Neural progenitor cell (in vitro differentiated cells): ENCODE measurements around the gene DKK1.

Experiments
- EZH2 ChIP-seq: fragments of 200-600 bp; sonication (generic); IDR thresholded peaks from 2 replicates; pipeline ENCODE4 v1.6.1; 2017; ENCODE audit warnings: antibody characterized with exemption, mild to moderate bottlenecking, moderate library complexity
- TF ChIP-seq, protein P1 (sequence below): fragments of 200-600 bp; sonication (generic); IDR thresholded peaks from 2 replicates; pipeline ENCODE4 v1.5.1; 2017; ENCODE audit warnings: antibody characterized with exemption, mild to moderate bottlenecking

DNA sequence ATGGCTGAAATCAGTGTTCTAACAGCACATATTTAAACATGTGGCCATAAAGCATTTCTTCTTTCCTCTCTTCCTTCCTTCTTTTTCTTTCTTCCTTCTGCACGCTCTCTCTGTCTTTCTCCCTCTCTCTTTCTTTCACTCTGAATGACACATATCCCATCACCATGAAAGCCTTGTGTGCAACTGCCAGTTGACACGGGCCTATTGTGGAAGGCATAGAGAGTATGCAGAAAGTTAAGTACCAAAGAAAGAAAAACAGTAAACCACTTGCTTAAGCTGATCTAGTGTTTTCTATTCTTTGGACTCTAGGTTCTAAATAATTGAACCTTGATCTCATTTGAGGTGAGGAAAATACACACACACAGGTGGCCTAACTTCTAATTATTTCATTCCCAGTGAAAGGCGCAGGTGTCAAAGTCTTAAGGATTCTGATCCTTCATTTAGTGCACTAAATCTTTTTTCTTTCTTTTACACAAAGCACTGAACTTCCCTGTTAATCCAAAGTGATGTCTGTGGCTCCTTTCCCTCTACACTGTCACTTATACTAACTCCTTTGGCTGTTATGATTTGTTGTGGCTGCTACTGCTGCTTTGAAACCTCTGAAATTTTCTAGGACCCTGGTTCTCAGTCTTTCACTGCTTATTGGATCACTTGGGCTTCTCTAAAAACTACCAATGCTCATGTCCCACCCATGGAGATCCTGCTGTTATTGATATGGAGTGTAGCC lies 17.7 kb downstream of the DKK1 start:
- TF ChIP-seq, protein P1, sequence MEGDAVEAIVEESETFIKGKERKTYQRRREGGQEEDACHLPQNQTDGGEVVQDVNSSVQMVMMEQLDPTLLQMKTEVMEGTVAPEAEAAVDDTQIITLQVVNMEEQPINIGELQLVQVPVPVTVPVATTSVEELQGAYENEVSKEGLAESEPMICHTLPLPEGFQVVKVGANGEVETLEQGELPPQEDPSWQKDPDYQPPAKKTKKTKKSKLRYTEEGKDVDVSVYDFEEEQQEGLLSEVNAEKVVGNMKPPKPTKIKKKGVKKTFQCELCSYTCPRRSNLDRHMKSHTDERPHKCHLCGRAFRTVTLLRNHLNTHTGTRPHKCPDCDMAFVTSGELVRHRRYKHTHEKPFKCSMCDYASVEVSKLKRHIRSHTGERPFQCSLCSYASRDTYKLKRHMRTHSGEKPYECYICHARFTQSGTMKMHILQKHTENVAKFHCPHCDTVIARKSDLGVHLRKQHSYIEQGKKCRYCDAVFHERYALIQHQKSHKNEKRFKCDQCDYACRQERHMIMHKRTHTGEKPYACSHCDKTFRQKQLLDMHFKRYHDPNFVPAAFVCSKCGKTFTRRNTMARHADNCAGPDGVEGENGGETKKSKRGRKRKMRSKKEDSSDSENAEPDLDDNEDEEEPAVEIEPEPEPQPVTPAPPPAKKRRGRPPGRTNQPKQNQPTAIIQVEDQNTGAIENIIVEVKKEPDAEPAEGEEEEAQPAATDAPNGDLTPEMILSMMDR, result no peak
- TF ChIP-seq EZH2, result no peak
